Adrenal gland (tissue), 5 donors: ENCODE results near the gene TNFRSF19.

Experiments used
- POLR2A ChIP-seq, 2 donors: fragments of 450-650 bp; IDR thresholded peaks; one replicate each; pipeline ENCODE4 v1.6.1; 2017; ENCODE audit warnings: antibody characterized with exemption in 2 of 2, mild to moderate bottlenecking in 2 of 2, moderate library complexity in 1 of 2
- TF ChIP-seq, protein P1 (sequence below), 6 experiments: fragments of 450-650 bp in 4 of 6; fragments of 200-600 bp in 2 of 6; sonication (generic) in 1 of 6; IDR thresholded peaks; 1 replicate in 5 of 6; 2 replicates in 1 of 6; pipeline versions ENCODE4 v1.5.1 to v1.8.0; 2016 to 2021; ENCODE audit warnings: antibody characterized with exemption in 6 of 6, mild to moderate bottlenecking in 2 of 6, moderate library complexity in 1 of 6
- donor health status: DM: no; HTN: no; CAD: no.

DNA sequence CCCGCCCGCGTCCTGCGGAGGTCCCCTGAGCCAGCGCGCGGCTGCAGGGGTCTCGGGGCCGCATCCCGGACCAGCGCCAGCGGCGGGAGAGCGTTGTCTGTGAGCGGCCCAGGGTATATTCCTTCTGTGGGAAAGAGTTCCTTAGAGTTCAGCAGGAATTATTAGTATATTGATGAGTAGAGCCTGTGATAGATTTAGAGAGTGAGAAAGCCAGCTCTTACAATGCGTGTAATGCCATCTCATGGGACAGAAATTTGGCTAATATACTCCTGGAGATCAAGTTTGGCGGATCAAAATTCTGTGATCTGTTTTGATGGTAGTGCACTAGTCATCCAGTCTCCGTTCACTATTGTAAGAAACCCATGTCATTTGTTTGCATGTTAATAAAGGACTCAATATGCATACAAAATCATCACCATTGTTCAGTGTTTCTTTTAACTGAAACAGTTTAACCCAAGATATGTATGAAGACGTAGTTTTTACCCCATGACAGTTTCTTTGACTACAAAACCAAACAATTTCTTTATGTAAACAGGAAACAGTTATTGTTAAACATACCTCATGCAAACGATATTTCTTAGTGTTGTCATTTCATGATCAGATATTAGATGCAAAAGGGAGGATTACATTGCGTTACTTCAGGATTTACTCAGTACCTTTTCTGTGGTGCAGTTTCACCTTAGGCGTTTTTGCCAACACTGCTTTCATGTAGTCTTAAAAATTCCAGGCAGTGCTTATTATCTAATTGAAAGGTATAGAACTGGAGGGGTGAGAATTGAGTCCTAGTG is 9.9 kb downstream of the TNFRSF19 start:
- TF ChIP-seq, protein P1, sequence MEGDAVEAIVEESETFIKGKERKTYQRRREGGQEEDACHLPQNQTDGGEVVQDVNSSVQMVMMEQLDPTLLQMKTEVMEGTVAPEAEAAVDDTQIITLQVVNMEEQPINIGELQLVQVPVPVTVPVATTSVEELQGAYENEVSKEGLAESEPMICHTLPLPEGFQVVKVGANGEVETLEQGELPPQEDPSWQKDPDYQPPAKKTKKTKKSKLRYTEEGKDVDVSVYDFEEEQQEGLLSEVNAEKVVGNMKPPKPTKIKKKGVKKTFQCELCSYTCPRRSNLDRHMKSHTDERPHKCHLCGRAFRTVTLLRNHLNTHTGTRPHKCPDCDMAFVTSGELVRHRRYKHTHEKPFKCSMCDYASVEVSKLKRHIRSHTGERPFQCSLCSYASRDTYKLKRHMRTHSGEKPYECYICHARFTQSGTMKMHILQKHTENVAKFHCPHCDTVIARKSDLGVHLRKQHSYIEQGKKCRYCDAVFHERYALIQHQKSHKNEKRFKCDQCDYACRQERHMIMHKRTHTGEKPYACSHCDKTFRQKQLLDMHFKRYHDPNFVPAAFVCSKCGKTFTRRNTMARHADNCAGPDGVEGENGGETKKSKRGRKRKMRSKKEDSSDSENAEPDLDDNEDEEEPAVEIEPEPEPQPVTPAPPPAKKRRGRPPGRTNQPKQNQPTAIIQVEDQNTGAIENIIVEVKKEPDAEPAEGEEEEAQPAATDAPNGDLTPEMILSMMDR (IDR thresholded peaks at IDR 0.05), result no peak
- TF ChIP-seq POLR2A (IDR thresholded peaks at IDR 0.05), result no peak
